Glutamatergic neuron (in vitro differentiated cells): Measurements from ENCODE around the gene JAK3. TPM values are rescaled to one million over a fixed set of nuclear protein-coding genes. Genes with fewer than 3 reads are reported as not detected.

Source experiments
- DNase-seq: peaks from one replicate; pipeline ENCODE4 v3.0.0; 2022
- H3K27ac Mint-ChIP-seq: one replicate; pipeline ENCODE4 v1.8.0; 2020; ENCODE audit warnings: mild to moderate bottlenecking, mixed read lengths, inconsistent platforms; ENCODE audit not compliant: unreplicated experiment
- H3K27me3 Mint-ChIP-seq: one replicate; pipeline ENCODE4 v1.8.0; 2020; ENCODE audit warnings: mild to moderate bottlenecking, moderate library complexity, mixed read lengths, inconsistent platforms; ENCODE audit not compliant: unreplicated experiment
- H3K36me3 Mint-ChIP-seq: one replicate; pipeline ENCODE4 v1.8.0; 2020; ENCODE audit warnings: mild to moderate bottlenecking, mixed read lengths, inconsistent platforms; ENCODE audit not compliant: unreplicated experiment
- H3K4me1 Mint-ChIP-seq: one replicate; pipeline ENCODE4 v1.8.0; 2020; ENCODE audit warnings: mild to moderate bottlenecking, low read depth, mixed read lengths, inconsistent platforms; ENCODE audit not compliant: unreplicated experiment
- H3K4me3 Mint-ChIP-seq: one replicate; pipeline ENCODE4 v1.8.0; 2020; ENCODE audit warnings: mild to moderate bottlenecking, mixed read lengths, inconsistent platforms; ENCODE audit not compliant: unreplicated experiment
- H3K9me3 Mint-ChIP-seq: one replicate; pipeline ENCODE4 v1.8.0; 2020; ENCODE audit warnings: mild to moderate bottlenecking, moderate library complexity, mixed read lengths, inconsistent platforms; ENCODE audit not compliant: unreplicated experiment
- CTCF ChIP-seq: fragments of 200-600 bp; sonication (generic); IDR thresholded peaks from one replicate; pipeline ENCODE4 v1.5.0; 2021; ENCODE audit not compliant: partially characterized antibody, unreplicated experiment
- total RNA-seq: library from RNA; stranded (reverse); fragmentation: NEBNext Ultra II Directional; extraction: Animal tissue kit (Norgen Biotek cat#: 25700); gene quantifications from one replicate; pipeline ENCODE4 v1.2.1, GENCODE V29; 2021; ENCODE audit not compliant: unreplicated experiment

Gene JAK3
- total RNA-seq, 1 donor from 2014 or later: 1.3 TPM

GRCh38 chr19:17834350-17835181, 13.2 kb downstream of the JAK3 start:
- Mint-ChIP-seq H3K27ac (no peak overlapping the region), H3K9me3 (peaks cover 8% of the 10 kb centered on the region), H3K4me1 (no peaks in the 10 kb centered on the region), H3K36me3 (peaks cover 7% of the 10 kb centered on the region), H3K4me3 (no peak overlapping the region), H3K27me3 (peaks cover 14% of the 10 kb centered on the region)
- DNase-seq: no peak
- no peak for TF ChIP-seq CTCF

- no peak overlapping the region for H3K27ac Mint-ChIP-seq
- peak overlapping the region; percentile 20 for H3K4me3 Mint-ChIP-seq
- DNase-seq: no peak
- H3K9me3 Mint-ChIP-seq: peaks cover 5% of the 10 kb centered on the region
- H3K36me3 Mint-ChIP-seq: peaks cover 7% of the 10 kb centered on the region
- no peaks in the 10 kb centered on the region for H3K4me1 Mint-ChIP-seq
- TF ChIP-seq CTCF: peak; percentile 9
- H3K27me3 Mint-ChIP-seq: peaks cover 16% of the 10 kb centered on the region
These were observed 15.2 kb downstream of the JAK3 start for GRCh38 chr19:17832443-17833208.

- Mint-ChIP-seq H3K27me3 (peaks cover 16% of the 10 kb centered on the region), H3K27ac (no peak overlapping the region), H3K4me3 (peak overlapping the region; percentile 59), H3K9me3 (peaks cover 5% of the 10 kb centered on the region), H3K4me1 (no peaks in the 10 kb centered on the region), H3K36me3 (peaks cover 7% of the 10 kb centered on the region)
- no peak for TF ChIP-seq CTCF
- no peak for DNase-seq
These were observed 16.3 kb downstream of the JAK3 start for GRCh38 chr19:17831419-17831888.

GRCh38 chr19:17830567-17831418, 17.0 kb downstream of the JAK3 start:
- peaks cover 16% of the 10 kb centered on the region for H3K27me3 Mint-ChIP-seq
- peak; percentile 93 for DNase-seq
- H3K36me3 Mint-ChIP-seq: peaks cover 7% of the 10 kb centered on the region
- peaks cover 3% of the 10 kb centered on the region for H3K9me3 Mint-ChIP-seq
- no peak for TF ChIP-seq CTCF
- H3K4me1 Mint-ChIP-seq: no peaks in the 10 kb centered on the region
- H3K4me3 Mint-ChIP-seq: peak overlapping the region; percentile 85
- peak overlapping the region; percentile 85 for H3K27ac Mint-ChIP-seq
